Activated naive CD4-positive, alpha-beta T cell treated with anti-CD3 and anti-CD28 coated beads, Interleukin-2, amount 50 U/mL, for 72 hours (primary cell): ENCODE data around the gene DHRS13. TPM values are rescaled to one million over a fixed set of nuclear protein-coding genes. Genes with fewer than 3 reads are reported as not detected.
"Not testable (repeated sequence)": the region's sequence is repeated elsewhere in the genome, so short reads cannot be mapped to it uniquely, and the experiment has no call there.

Experiments used
- ATAC-seq, 2 donors: fragments of 150-1000 bp; cut with Tn5 transposase; 2 replicates each; pipeline ENCODE4 v1.10.0; 2021; ENCODE audit warnings: mild to moderate bottlenecking in 2 of 2, moderate library complexity in 2 of 2
- DNase-seq, 2 donors: peaks; one replicate each; pipeline ENCODE4 v3.0.0; 2021 to 2022; ENCODE audit warnings: low spot score in 2 of 2
- H3K27ac Mint-ChIP-seq, 2 donors: one replicate each; pipeline ENCODE4 v1.8.0; 2022; ENCODE audit warnings: mild to moderate bottlenecking in 2 of 2, mixed read lengths in 2 of 2
- H3K36me3 Mint-ChIP-seq, 2 donors: one replicate each; pipeline ENCODE4 v1.8.0; 2022; ENCODE audit warnings: mixed read lengths in 2 of 2
- H3K9me3 Mint-ChIP-seq, 2 donors: one replicate each; pipeline ENCODE4 v1.8.0; 2022; ENCODE audit warnings: mixed read lengths in 2 of 2
- total RNA-seq, 2 donors: library from RNA; stranded (reverse); gene quantifications; one replicate each; pipeline ENCODE4 v1.2.3, GENCODE V29; 2022

DHRS13 gene
- total RNA-seq, 2 donors from 2014 or later, result 33.8 to 36.5 TPM

DNA sequence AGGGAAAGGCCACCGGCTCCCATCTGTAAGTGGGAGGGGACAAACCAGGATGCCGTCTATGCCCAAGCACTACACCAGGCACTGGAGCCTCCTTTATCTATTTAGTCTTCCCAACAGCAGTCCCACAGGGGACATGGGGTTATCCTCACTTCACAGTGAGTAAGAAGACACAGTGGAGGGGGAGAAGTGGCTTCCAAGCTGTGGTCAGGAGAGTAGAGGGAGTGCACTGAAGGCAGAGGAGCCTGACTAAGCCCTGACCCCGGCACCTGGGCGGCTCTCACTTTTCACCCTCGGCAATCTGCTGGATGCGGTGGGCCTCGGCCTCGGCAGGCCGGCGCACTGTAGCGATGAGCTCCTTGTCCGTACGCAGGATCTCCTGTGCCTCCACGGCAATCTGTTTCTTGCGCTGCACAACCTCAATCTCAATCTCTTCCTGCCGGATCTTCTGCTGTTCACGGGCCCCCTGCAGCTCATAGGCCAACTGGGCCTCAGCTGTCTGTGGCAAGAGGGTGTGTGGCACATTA is 21.3 kb downstream of the DHRS13 start:
- H3K9me3 Mint-ChIP-seq, result no peaks in the 10 kb centered on the region
- H3K27ac Mint-ChIP-seq, result no peak overlapping the region

DNA sequence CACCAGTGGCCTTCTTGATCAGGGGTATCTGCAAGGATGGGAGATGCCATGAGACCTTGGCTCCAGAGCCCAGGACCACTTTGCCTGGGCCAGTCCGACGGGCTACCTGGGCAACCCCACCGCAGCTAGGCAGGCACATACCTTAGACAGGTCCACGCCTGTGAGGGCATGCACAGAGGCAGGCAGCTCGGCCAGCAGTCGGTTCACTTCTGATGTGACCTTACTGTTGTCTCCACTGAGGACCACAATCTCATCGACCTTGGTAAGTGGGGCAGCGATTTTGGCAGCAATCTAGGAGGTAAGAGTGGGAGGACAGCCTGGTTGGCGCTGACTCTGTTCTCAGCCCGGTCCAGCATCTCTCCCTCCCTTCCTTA is 22.3 kb downstream of the DHRS13 start:
- H3K27ac Mint-ChIP-seq, result no peak overlapping the region
- H3K36me3 Mint-ChIP-seq, result peaks cover 0 to 7% of the 10 kb centered on the region in 2 donors
- DNase-seq, result no peak
- no peak for ATAC-seq
- no peaks in the 10 kb centered on the region for H3K9me3 Mint-ChIP-seq

More for the DNA sequence above, 21.3 kb downstream of the DHRS13 start:
- DNase-seq, result no peak
- peaks cover 0 to 7% of the 10 kb centered on the region in 2 donors for H3K36me3 Mint-ChIP-seq
- ATAC-seq, result no peak

DNA sequence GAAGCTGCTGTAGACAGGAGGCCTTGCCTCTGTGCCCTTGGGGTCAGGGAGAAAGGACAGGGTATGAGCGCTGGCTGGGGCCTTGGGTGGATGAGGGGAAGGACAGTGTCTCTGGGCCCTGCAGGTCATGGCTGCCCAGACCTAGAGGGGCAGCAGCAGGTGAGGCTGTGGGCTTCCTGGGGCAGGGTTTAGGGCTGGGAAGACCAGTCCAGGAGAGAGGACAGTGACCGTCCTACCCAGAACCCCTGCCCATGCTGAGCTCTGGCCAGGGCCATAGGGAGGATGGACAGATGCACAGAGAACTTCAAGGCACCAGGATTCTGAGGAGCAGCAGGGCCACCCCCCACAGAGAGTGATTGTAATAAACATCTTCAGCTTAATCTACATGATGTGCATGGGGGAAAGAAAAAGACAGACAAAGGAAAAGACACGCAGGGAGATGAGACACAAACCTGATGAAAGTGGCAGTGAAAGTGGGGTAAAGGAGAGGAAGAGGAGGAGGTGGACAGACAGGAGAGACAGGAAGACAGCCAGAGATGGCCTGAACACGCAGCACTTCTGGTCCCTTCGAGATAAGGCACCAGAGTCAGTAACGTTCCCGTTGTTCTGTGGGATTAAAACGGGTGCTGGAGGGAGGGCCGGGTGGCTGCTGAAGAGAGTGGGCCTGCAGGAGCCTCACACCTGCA is 22.9 kb downstream of the DHRS13 start:
- Mint-ChIP-seq H3K36me3 (peaks cover 0 to 7% of the 10 kb centered on the region in 2 donors), H3K27ac (no peak overlapping the region)
- ATAC-seq, result no peak

DNA sequence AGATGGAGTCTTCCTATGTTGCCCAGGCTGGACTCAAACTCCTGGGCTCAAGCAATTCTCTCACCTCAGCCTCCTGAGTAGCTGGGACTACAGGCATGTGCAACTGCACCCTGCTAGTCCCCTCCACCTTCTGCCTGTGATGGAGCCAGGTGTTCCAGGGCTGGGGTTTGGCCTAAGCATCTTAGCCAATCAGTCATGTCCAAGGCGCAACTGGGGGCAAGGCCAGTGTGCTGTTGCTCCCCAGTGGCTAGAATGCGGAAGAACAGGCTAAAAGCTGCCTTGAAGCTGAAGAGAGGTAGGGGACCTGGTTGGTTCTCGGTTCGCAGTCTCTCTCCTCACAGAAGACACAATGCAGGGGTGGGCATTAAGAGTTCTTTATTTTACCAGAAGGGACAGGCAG is 23.9 kb downstream of the DHRS13 start:
- no peak for DNase-seq
- ATAC-seq, result no peak
- Mint-ChIP-seq H3K27ac (peak overlapping the region in 1 of 2 donors; percentile 62), H3K36me3 (peaks cover 0 to 7% of the 10 kb centered on the region in 2 donors), H3K9me3 (no peaks in the 10 kb centered on the region)

More for the DNA sequence above, 22.9 kb downstream of the DHRS13 start:
- no peak for DNase-seq
- no peaks in the 10 kb centered on the region for H3K9me3 Mint-ChIP-seq

DNA sequence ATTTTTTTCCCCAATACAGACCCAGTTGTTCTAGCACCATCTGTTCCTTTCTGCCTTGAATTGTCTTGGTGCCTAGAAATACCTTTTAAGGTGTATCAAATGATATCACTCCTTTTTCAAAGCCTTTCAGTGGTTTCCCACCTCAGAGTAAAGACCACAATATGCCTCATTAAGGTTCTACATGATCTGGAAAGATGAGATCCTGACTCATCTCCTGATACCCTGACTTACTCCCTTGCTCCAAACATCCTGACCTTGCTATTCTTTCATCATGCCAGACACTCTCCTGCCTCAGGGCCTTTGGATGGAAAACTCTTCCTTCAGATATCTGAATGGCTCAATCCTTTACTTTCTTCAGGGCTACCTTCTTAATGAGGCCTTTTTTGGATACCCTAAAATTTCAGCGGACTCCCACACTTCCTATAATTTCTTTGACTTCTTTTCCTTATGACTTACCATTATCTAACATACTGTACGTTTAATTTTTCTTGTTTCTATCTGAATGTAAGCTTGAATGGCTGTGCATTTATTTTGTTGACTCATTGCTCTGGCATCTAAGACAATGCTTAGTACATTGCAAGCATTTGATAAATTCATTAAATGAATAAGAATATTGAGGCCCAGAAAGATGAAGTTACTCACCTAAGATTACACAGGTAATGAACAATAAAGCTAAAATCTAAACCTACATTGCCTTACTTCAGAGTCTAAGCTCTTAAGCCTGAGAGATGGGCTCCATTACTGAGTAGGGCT is 24.5 kb downstream of the DHRS13 start:
- peak overlapping the region; percentile 16 to 62 for H3K27ac Mint-ChIP-seq
- ATAC-seq (peak; percentile 74 to 80), DNase-seq (no peak)
- no peaks in the 10 kb centered on the region for H3K9me3 Mint-ChIP-seq
- peaks cover 0 to 7% of the 10 kb centered on the region in 2 donors for H3K36me3 Mint-ChIP-seq

DNA sequence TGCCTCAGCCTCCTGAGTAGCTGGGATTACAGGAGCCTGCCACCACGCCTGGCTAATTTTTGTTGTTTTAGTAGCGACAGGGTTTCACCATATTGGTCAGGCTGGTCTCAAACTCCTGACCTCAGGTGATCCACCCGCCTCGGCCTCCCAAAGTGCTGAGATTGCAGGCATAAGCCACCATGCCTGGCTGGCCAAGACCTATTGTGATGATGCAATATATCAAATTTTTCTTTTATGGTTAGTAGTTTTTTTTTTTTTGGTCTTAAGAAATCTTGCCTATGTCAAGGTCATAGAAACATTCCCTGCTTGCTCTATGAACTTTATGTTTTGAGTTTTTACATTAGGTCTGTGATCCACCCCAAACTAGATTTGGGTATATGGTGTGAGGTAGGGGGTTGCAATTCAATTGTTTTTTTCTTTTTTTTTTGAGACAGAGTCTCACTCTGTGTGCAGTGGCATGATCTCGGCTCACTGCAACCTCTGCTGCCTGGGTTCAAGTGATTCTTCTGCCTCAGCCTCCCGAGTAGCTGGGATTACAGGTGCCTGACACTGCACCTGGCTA is 25.6 kb downstream of the DHRS13 start:
- H3K9me3 Mint-ChIP-seq, ATAC-seq, DNase-seq, H3K36me3 Mint-ChIP-seq: not testable (repeated sequence)
- peak overlapping the region in 1 of 2 donors; percentile 62 for H3K27ac Mint-ChIP-seq

DNA sequence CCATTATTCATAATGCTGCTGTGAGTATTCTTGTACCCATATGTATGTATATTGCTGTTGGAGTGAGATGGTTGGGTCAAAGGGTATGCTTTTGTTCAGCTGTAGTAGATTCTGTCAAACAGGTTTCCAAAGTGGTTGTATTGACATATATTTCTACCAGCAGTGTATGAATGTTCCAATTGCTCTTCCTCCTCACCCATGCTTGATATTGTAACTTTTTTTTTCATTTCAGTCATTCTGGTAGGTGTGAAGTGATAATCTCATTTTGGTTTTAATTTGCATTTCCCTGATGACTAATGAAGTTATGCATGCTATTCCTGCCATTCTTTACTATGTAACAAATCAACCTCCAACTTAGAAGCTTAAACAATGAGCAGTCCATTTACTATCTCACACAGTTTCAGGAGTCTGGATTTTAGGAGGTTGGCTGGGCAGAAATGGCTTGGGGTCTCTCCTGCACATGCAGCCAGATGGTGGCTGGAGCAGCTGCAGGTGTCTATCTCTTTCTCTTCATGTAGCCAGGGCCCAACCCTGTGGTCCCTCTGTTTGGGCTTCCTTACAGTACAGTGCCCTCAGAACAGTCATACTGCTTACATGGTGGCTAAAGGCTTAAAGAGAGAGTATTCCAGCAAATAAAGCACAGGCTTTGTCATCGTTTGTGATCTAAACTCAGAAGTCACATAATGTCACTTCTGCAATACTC is 26.9 kb downstream of the DHRS13 start:
- no peaks in the 10 kb centered on the region for H3K9me3 Mint-ChIP-seq
- ATAC-seq (peak; percentile 58 to 71), DNase-seq (peak in 1 of 2 donors; percentile 27)
- peak overlapping the region; percentile 46 to 58 for H3K27ac Mint-ChIP-seq
- peaks cover 0 to 7% of the 10 kb centered on the region in 2 donors for H3K36me3 Mint-ChIP-seq

DNA sequence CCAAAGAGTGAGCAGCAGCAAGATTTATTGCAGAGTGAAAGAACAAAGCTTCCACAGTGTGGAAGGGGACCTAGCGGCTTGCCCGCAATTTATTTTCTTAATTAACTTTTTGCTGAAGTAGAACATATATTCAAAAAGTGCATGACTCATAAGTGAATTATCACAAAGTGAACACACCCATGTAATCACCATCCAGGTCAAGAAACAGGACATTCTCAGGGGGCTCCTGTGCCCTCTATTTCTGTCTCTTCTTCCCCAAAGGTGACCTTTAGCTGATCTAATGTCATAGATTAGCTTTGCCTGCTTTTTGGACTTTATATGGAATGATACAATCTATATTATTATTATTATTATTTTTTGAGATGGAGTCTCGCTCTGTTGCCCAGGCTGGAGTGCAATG is 28.1 kb downstream of the DHRS13 start:
- H3K27ac Mint-ChIP-seq, result no peak overlapping the region
- ATAC-seq (no peak), DNase-seq (no peak)
- H3K9me3 Mint-ChIP-seq, result no peaks in the 10 kb centered on the region
- peaks cover 0 to under 1% of the 10 kb centered on the region in 2 donors for H3K36me3 Mint-ChIP-seq

DNA sequence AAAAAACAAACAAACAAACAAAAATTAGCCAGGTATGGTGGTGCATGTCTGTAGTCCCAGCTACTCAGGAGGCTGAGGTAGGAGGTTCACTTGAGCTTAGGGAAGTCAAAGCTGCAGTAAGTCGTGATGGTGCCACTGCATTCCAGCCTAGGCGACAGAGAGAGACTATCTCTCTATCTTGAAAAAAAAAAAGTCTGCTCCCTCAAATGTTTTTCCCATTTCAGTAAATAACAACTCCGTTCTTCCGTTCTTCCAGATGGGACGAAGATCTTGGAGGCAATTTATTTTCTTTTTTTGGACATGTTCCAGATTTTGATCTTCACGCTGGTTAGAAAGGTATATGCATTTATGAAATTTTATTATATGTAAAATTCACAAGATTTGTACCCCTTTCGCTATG is 29.0 kb downstream of the DHRS13 start:
- H3K36me3 Mint-ChIP-seq, result no peaks in the 10 kb centered on the region
- no peak overlapping the region for H3K27ac Mint-ChIP-seq
- H3K9me3 Mint-ChIP-seq, result no peaks in the 10 kb centered on the region
- ATAC-seq (no peak), DNase-seq (no peak)

DNA sequence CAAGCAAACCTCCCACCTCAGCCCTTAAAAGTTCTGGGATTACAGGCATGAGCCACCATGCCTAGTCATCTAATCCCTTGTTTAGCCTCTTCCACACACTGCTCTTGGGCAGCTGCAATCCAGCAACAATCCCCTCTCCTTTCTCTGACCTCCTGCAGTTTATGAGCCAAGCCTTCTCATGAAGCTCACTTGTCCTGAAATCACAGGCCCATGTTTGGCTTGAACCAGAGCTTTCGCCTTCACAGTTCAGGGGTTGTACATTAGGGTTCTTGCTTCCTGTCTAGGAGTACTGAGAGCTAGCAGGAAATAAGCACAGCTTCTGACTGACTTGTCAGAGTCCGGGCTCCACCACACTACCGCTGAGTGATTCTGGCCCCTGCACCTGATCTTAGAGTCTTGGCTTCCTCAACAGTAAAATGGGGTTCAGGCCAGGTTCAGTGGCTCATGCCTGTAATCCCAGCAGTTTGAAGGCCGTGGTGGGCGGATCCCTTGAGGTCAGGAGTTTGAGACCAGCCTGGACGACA is 31.8 kb downstream of the DHRS13 start:
- no peaks in the 10 kb centered on the region for H3K36me3 Mint-ChIP-seq
- H3K9me3 Mint-ChIP-seq, result no peaks in the 10 kb centered on the region
- peak; percentile 82 to 92 for ATAC-seq

DNA sequence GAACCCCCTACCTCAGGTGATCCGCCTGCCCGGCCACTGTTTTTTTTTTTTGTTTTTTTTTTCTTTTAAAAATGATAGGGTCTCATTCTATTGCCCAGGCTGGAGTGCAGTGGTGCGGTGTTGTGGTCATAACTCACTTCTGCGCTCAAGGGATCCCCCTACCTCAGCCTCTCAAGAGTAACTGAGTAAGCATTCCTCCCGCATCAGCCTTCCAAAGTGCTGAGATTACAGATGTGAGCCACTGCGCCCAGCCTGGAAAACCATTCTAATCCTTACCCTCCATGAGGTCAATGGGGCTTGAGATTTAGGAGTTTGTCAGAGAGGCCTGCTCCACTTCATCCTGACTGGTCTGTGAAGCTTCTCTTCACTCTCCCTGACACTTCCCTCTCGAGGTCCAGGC is 35.6 kb downstream of the DHRS13 start:
- Mint-ChIP-seq H3K36me3 (no peaks in the 10 kb centered on the region), H3K27ac (peak overlapping the region in 1 of 2 donors; percentile 8), H3K9me3 (no peaks in the 10 kb centered on the region)
- DNase-seq (no peak), ATAC-seq (no peak)

More for the DNA sequence above, 31.8 kb downstream of the DHRS13 start:
- H3K27ac Mint-ChIP-seq, result peak overlapping the region; percentile 82 to 89
- peak in 1 of 2 donors; percentile 46 for DNase-seq

DNA sequence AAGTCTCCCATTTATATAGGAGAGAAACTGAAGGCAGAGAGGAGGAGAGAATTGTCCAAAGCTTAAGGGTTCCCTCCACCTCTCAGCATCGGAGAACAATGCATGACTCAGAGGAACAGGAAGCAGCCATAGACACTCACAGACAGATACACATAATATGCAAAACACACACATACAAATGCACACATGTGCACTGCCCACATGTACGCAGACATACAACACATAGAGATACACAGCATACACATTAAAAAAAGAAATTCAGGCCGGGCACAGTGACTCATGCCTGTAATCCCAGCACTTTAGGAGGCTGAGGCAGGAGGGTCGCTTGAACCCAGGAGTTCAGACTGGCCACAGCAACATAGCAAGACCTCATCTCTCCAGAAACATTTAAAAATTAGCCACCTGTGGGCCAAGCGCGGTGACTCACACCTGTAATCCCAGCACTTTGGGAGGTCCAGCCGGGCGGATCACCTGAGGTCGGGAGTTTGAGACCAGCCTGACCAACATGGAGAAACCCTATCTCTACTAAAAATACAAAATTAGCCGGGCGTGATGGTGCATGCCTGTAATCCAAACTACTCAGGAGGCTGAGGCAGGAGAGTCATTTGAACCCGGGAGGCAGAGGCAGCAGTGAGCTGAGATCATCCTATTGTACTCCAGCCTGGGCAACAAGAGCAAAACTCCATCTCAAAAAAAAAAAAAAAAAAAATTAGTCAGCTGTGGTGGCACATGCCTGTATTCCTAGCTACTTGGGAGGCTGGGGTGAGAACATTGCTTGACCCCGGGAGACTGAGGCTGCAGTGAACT is 36.7 kb downstream of the DHRS13 start:
- no peaks in the 10 kb centered on the region for H3K9me3 Mint-ChIP-seq
- DNase-seq (no peak), ATAC-seq (peak in 1 of 2 donors; percentile 72)
- H3K36me3 Mint-ChIP-seq, result no peaks in the 10 kb centered on the region
- H3K27ac Mint-ChIP-seq, result peak overlapping the region in 1 of 2 donors; percentile 44

DNA sequence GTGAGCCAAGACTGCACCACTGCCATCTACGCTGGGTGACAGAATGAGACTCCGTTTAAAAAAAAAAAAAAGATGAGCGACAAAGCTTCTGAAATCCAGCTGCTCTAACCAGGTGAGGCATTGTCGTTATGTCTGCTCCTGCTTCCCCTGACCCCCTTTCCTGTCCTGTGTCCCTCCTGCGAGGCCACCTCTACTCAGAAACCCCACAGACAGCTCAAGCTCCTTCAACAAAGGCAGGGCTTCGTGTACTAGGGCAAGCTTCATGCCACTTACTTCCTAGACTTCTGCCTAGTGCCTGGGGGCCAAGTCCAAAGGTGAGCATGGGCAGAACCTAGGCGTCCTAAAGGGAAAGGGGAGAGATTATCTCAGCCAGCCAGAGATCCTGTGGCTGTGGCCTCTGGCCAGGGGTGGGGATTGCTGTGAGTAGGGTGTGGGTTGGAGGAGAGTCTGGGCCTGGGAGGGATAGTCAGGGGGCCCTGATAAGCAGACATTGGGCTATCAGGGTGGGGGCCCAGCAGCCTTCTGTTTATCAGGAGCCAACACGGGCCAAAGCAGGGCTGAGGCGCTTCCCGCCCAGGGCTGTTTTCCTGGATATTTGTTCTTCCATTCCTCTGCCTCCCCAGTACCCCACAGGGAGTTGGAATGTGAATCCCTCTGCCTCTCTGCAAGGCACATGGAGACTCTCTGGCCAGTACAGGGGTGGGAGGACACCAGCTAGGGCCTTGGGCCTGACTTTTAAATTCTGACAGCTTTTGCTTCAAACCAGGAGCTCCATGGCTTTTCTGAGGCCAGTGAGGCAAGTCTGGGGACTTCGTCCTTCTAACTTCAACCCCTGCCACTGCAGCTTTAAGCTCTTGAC is 37.7 kb downstream of the DHRS13 start:
- Mint-ChIP-seq H3K9me3 (no peaks in the 10 kb centered on the region), H3K27ac (no peak overlapping the region), H3K36me3 (peaks cover 0 to 4% of the 10 kb centered on the region in 2 donors)
- ATAC-seq (no peak), DNase-seq (no peak)

DNA sequence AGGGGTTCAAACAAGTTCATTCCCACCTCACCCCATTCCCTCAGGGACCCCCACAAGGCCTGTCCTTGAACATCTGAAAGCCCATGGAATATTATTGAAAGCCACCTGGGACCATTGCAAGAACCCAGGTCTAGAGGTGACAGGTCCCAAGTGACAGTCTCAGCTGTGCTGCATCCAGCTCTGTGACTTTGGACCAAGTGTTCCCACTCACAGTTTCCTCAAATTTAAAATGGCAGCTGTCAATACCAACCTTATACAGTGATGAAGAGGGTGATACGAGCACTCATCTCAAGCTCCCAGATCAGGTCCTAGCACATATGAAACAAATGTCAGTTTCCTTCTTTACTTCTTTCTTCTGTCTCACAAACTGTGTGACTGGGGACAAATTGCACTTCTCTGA is 38.9 kb downstream of the DHRS13 start:
- no peak for ATAC-seq
- no peak for DNase-seq
- no peak overlapping the region for H3K27ac Mint-ChIP-seq
- H3K9me3 Mint-ChIP-seq, result no peaks in the 10 kb centered on the region
- H3K36me3 Mint-ChIP-seq, result peaks cover 0 to 5% of the 10 kb centered on the region in 2 donors

DNA sequence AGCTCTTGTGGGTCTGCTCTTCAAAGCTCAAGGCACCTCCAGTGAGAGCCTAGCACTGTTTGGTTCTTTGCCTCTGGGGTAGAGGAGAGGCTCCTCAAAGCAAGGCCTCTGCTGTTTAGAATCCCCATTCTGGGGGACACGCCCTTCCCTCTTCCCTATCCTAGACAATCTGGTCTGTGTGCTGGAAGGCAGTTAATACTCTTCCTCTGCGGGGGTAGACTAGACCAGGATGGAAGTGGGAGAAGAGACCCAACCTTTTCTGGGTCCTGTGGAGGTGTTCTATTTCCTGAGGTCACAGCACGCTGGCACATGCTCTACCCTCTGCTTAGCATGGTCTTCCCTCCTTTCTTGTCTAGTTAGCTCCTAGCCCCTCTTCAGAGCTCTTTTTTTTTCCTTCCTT is 40.3 kb downstream of the DHRS13 start:
- ATAC-seq (no peak), DNase-seq (no peak)
- Mint-ChIP-seq H3K9me3 (no peaks in the 10 kb centered on the region), H3K27ac (peak overlapping the region; percentile 38 to 43), H3K36me3 (peaks cover 5 to 17% of the 10 kb centered on the region in 2 donors)
